ENCODE results near the gene PSMC4. TPM values are rescaled to one million over a fixed set of nuclear protein-coding genes. Genes with fewer than 3 reads are reported as not detected.

Gene PSMC4
- total and polyA plus RNA-seq, 2 experiments from 2014 or later = 113 to 137 TPM

DNA sequence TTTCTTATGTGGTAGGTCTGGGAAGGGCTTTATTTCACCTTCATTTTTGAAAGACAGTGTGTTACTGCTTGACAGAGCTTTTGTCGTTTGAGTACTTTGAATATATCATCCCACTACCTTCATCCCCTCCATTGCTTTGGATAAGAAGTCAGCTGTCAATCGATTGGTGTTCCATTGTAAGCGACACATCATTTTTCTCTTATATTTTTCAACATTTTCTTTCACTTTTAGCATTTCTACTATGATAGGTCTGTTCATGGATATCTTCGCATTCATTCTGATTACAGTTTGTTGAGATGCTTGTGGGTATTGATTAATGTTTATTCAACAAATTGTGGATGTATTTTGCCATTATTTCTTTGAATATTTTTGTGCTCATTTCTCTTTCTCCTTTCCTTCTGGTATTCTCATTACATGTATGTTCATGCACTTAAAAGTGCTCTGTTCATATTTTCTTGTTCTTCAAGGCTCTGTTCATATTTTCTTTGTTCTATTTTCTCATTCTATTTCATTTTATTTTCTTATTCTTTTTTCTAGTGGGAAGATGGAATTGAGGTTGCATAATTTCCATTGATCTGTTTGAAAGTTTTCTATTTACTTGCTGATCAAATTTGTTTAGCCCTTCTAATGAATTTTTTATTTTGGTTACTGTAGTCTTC is 55.1 kb downstream of the PSMC4 start:
- Histone ChIP-seq H3K36me3 (ENCODE audit: low read depth) (peaks cover 9% of the 10 kb centered on the region; the same call in 1 of the 2 replicates), H4K20me1 (ENCODE audit: insufficient read depth) (no peaks in the 10 kb centered on the region), H2AFZ (no peak overlapping the region), H3K27ac (no peak overlapping the region), H3K9me2 (ENCODE audit: insufficient read depth) (no peaks in the 10 kb centered on the region), H3K4me1 (ENCODE audit: insufficient read depth) (no peaks in the 10 kb centered on the region), H3K9ac (no peak overlapping the region), H3K27me3 (replicated peaks; ENCODE audit: insufficient read depth) (no peaks in the 10 kb centered on the region), H3K9me3 (ENCODE audit: low read depth) (peaks cover 5% of the 10 kb centered on the region), H3K4me2 (ENCODE audit: unreplicated experiment) (no peak overlapping the region), H3F3A (ENCODE audit: insufficient read depth) (no peaks in the 10 kb centered on the region), H3K79me2 (ENCODE audit: insufficient read depth) (no peaks in the 10 kb centered on the region), H3K4me3 (no peak overlapping the region)
- WGBS, 2 experiments (ENCODE audit: low coverage in 1 of 2, low lambda C conversion rate in 2 of 2, missing lambda C conversion rate in 2 of 2) = 91 to 92% methylated on average over 4 of the region's 4 CpGs
- TF ChIP-seq EZH2phosphoT487 (IDR thresholded peaks at IDR 0.05; ENCODE audit: insufficient read depth, low read depth) (no peak), EZH2 (IDR thresholded peaks at IDR 0.05; ENCODE audit: insufficient read depth, poor library complexity, severe bottlenecking) (no peak)
- in situ Hi-C loops (cut with MboI) = no loop called here
- no peak for DNase-seq

DNA sequence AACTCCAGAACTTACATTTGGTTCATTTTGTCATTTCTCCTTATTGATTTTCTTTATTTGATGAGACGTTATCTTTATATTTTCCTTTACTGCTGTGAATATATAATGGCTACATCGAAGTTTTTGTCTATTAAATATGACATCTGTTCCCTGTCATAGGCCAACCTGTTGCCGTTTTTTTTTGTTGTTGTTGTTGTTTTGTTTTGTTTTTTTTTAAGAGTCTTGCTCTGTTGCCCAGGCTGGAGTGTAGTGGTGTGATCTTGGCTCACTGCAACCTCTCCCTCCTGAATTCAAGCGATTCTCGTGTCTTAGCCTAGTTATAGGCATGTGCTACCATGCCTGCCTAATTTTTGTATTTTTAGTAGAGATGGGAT is 55.6 kb downstream of the PSMC4 start:
- peaks cover 9% of the 10 kb centered on the region; the same call in 1 of the 2 replicates for H3K36me3 ChIP-seq (ENCODE audit: low read depth)
- H3K4me2 ChIP-seq (ENCODE audit: unreplicated experiment) = no peak overlapping the region
- 89% methylated on average over 5 of the region's 5 CpGs for WGBS, 2 experiments (ENCODE audit: low coverage in 1 of 2, low lambda C conversion rate in 2 of 2, missing lambda C conversion rate in 2 of 2)
- H3K4me3 ChIP-seq = no peak overlapping the region
- no peaks in the 10 kb centered on the region for H4K20me1 ChIP-seq (ENCODE audit: insufficient read depth)
- no peaks in the 10 kb centered on the region for H3F3A ChIP-seq (ENCODE audit: insufficient read depth)
- no peak overlapping the region for H2AFZ ChIP-seq
- in situ Hi-C loops (cut with MboI) = no loop called here
- H3K27ac ChIP-seq = no peak overlapping the region
- no peaks in the 10 kb centered on the region for H3K4me1 ChIP-seq (ENCODE audit: insufficient read depth)
- no peak for DNase-seq
- TF ChIP-seq EZH2phosphoT487 (IDR thresholded peaks at IDR 0.05; ENCODE audit: insufficient read depth, low read depth) (no peak), EZH2 (IDR thresholded peaks at IDR 0.05; ENCODE audit: insufficient read depth, poor library complexity, severe bottlenecking) (no peak)
- H3K9me2 ChIP-seq (ENCODE audit: insufficient read depth) = no peaks in the 10 kb centered on the region
- H3K27me3 ChIP-seq (replicated peaks; ENCODE audit: insufficient read depth) = no peaks in the 10 kb centered on the region
- no peaks in the 10 kb centered on the region for H3K79me2 ChIP-seq (ENCODE audit: insufficient read depth)
- H3K9ac ChIP-seq = no peak overlapping the region
- peaks cover 5% of the 10 kb centered on the region for H3K9me3 ChIP-seq (ENCODE audit: low read depth)

Other genes starting within 250 kb of the PSMC4 start
- not detected in 2 replicates for gene CLC, start 233.1 kb upstream of the PSMC4 start, total RNA-seq (2014; rRNA removed; shearing (Covaris generic))
- gene CLC, start 233.1 kb upstream of the PSMC4 start, polyA plus RNA-seq (2016; fragmentation: Nextera tagmentation; extraction: Ambion mirVana) = not detected in 2 replicates
- not detected in 2 replicates for gene LEUTX, start 192.3 kb upstream of the PSMC4 start, total RNA-seq (2014; rRNA removed; shearing (Covaris generic))
- not detected in 2 replicates for gene LEUTX, start 192.3 kb upstream of the PSMC4 start, polyA plus RNA-seq (2016; fragmentation: Nextera tagmentation; extraction: Ambion mirVana)
- 9.4 and 11.1 TPM in 2 replicates for gene DYRK1B, start 137.0 kb upstream of the PSMC4 start, total RNA-seq (2014; rRNA removed; shearing (Covaris generic))
- 14.9 and 15.0 TPM in 2 replicates for gene DYRK1B, start 137.0 kb upstream of the PSMC4 start, polyA plus RNA-seq (2016; fragmentation: Nextera tagmentation; extraction: Ambion mirVana)
- gene FBL, start 124.8 kb upstream of the PSMC4 start, total RNA-seq (2014; rRNA removed; shearing (Covaris generic)) = 59.3 and 66.9 TPM in 2 replicates
- gene FBL, start 124.8 kb upstream of the PSMC4 start, polyA plus RNA-seq (2016; fragmentation: Nextera tagmentation; extraction: Ambion mirVana) = 61.1 and 63.9 TPM in 2 replicates
- not detected in 2 replicates for gene FCGBP, start 36.5 kb upstream of the PSMC4 start, total RNA-seq (2014; rRNA removed; shearing (Covaris generic))
- not detected in 2 replicates for gene FCGBP, start 36.5 kb upstream of the PSMC4 start, polyA plus RNA-seq (2016; fragmentation: Nextera tagmentation; extraction: Ambion mirVana)
- 1.4 and 6.1 TPM in 2 replicates for gene ZNF546, start 25.9 kb downstream of the PSMC4 start, total RNA-seq (2014; rRNA removed; shearing (Covaris generic))
- 1.2 and 2.1 TPM in 2 replicates for gene ZNF546, start 25.9 kb downstream of the PSMC4 start, polyA plus RNA-seq (2016; fragmentation: Nextera tagmentation; extraction: Ambion mirVana)
- 5.1 and 12.0 TPM in 2 replicates for gene ZNF780B, start 85.1 kb downstream of the PSMC4 start, total RNA-seq (2014; rRNA removed; shearing (Covaris generic))
- 2.9 and 3.3 TPM in 2 replicates for gene ZNF780B, start 85.1 kb downstream of the PSMC4 start, polyA plus RNA-seq (2016; fragmentation: Nextera tagmentation; extraction: Ambion mirVana)
- gene ZNF780A, start 119.8 kb downstream of the PSMC4 start, total RNA-seq (2014; rRNA removed; shearing (Covaris generic)) = 6.1 and 7.2 TPM in 2 replicates
- 3.6 and 3.9 TPM in 2 replicates for gene ZNF780A, start 119.8 kb downstream of the PSMC4 start, polyA plus RNA-seq (2016; fragmentation: Nextera tagmentation; extraction: Ambion mirVana)
- gene MAP3K10, start 220.3 kb downstream of the PSMC4 start, total RNA-seq (2014; rRNA removed; shearing (Covaris generic)) = 8.6 and 13.1 TPM in 2 replicates
- 1.4 and 1.8 TPM in 2 replicates for gene MAP3K10, start 220.3 kb downstream of the PSMC4 start, polyA plus RNA-seq (2016; fragmentation: Nextera tagmentation; extraction: Ambion mirVana)
- gene TTC9B, start 247.2 kb downstream of the PSMC4 start, total RNA-seq (2014; rRNA removed; shearing (Covaris generic)) = not detected in 2 replicates
- 0.15 TPM in 1 of 2 replicates, not detected in the other for gene TTC9B, start 247.2 kb downstream of the PSMC4 start, polyA plus RNA-seq (2016; fragmentation: Nextera tagmentation; extraction: Ambion mirVana)

Data from GM23248 (cell line).